Measurements from ENCODE around the gene CHRM5.

CHRM5 gene

DNA sequence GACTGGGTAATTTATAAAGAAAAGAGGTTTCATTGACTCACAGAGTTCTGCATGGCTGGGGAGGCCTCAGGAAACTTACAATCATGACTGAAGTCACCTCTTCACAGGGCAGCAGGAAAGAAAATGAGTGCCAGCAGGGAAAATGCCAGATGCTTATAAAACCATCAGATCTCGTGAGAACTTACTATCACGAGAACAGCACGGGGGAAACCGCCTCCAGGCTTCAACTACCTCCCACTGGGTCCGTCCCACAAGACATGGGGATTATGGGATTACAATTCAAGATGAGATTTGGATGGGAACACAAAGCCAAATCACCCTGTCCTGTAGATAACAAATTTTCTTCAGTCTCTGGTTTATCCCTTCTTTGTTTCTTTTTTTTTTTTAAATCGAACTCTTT lies 101.7 kb downstream of the CHRM5 start:
- no peak for ATAC-seq
- TF ChIP-seq ISL1 (CRISPR knock-in tag; IDR thresholded peaks at IDR 0.05) (no peak), RARB (CRISPR knock-in tag; IDR thresholded peaks at IDR 0.05) (no peak)

DNA sequence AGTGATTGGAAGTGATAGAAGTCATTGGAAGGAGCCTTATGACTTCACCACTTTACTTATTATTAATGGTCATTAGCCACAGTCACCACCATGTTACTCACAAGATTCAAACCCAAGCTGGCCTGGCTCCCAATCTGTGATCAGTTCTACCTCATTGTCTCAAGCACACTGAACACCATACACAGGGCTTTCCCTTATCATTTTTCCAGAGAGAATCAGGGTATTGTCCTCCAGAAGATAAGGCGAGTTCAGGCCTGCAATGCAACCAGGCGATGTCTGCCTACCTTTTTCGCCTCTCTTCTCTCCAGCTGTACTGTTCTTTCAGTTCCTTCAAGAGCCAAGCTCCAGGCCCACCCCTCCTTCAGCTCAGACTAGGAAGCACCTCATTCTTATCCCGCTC lies 108.5 kb downstream of the CHRM5 start:
- ATAC-seq: no peak
- no peak for TF ChIP-seq RARB (CRISPR knock-in tag; IDR thresholded peaks at IDR 0.05)
- TF ChIP-seq, protein P1, sequence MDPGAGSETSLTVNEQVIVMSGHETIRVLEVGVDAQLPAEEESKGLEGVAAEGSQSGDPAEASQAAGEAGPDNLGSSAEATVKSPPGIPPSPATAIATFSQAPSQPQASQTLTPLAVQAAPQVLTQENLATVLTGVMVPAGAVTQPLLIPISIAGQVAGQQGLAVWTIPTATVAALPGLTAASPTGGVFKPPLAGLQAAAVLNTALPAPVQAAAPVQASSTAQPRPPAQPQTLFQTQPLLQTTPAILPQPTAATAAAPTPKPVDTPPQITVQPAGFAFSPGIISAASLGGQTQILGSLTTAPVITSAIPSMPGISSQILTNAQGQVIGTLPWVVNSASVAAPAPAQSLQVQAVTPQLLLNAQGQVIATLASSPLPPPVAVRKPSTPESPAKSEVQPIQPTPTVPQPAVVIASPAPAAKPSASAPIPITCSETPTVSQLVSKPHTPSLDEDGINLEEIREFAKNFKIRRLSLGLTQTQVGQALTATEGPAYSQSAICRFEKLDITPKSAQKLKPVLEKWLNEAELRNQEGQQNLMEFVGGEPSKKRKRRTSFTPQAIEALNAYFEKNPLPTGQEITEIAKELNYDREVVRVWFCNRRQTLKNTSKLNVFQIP (CRISPR knock-in tag; IDR thresholded peaks at IDR 0.05; ENCODE audit: borderline replicate concordance, low read depth): no peak
- TF ChIP-seq BACH2 (CRISPR knock-in tag; IDR thresholded peaks at IDR 0.05; ENCODE audit: borderline replicate concordance): no peak
- no peak for TF ChIP-seq ZNF565 (CRISPR knock-in tag; conservative IDR thresholded peaks at IDR 0.05; ENCODE audit: low read depth)
- TF ChIP-seq, protein P2, sequence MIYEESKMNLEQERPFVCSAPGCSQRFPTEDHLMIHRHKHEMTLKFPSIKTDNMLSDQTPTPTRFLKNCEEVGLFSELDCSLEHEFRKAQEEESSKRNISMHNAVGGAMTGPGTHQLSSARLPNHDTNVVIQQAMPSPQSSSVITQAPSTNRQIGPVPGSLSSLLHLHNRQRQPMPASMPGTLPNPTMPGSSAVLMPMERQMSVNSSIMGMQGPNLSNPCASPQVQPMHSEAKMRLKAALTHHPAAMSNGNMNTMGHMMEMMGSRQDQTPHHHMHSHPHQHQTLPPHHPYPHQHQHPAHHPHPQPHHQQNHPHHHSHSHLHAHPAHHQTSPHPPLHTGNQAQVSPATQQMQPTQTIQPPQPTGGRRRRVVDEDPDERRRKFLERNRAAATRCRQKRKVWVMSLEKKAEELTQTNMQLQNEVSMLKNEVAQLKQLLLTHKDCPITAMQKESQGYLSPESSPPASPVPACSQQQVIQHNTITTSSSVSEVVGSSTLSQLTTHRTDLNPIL (CRISPR knock-in tag; IDR thresholded peaks at IDR 0.05; ENCODE audit: low read depth): no peak
- TF ChIP-seq ZFP3 (CRISPR knock-in tag; IDR thresholded peaks at IDR 0.05): no peak
- no peak for TF ChIP-seq ISL1 (CRISPR knock-in tag; IDR thresholded peaks at IDR 0.05)
- no peak for TF ChIP-seq GLIS3 (CRISPR knock-in tag; IDR thresholded peaks at IDR 0.05)
- TF ChIP-seq ZNF8 (CRISPR knock-in tag; IDR thresholded peaks at IDR 0.05): no peak
- TF ChIP-seq ZNF70 (CRISPR knock-in tag; IDR thresholded peaks at IDR 0.05): no peak
- TF ChIP-seq ESRRG (CRISPR knock-in tag; IDR thresholded peaks at IDR 0.05): no peak
- no peak for TF ChIP-seq TOX (CRISPR knock-in tag; IDR thresholded peaks at IDR 0.05; ENCODE audit: borderline replicate concordance)
- no peak for TF ChIP-seq OSR1 (CRISPR knock-in tag; IDR thresholded peaks at IDR 0.05)

DNA sequence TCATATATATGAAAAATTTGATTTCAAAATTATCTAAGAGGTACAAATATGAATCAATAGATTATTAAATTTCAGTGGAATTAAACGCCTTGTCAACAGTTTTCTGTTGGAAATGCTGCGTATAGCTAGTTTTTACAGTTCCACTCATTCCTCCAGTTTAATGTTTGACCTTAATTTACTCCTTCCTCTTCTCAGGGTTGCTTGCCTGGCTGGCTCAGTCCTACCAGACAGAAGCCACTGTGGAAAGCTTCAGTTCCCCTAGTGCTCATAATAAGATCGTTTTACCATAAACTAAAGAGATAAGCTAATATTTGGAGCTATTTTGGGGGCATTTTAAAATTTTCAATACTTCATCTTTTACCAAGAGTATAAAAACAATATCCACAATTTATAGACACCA lies 110.6 kb downstream of the CHRM5 start:
- no peak for ATAC-seq
- TF ChIP-seq ESRRG (CRISPR knock-in tag; IDR thresholded peaks at IDR 0.05): no peak
- no peak for TF ChIP-seq ZNF8 (CRISPR knock-in tag; IDR thresholded peaks at IDR 0.05)
- no peak for TF ChIP-seq OSR1 (CRISPR knock-in tag; IDR thresholded peaks at IDR 0.05)
- TF ChIP-seq ZFP3 (CRISPR knock-in tag; IDR thresholded peaks at IDR 0.05): no peak
- no peak for TF ChIP-seq SNAI2 (CRISPR knock-in tag; IDR thresholded peaks at IDR 0.05)
- TF ChIP-seq BACH2 (CRISPR knock-in tag; IDR thresholded peaks at IDR 0.05; ENCODE audit: borderline replicate concordance): no peak
- no peak for TF ChIP-seq ARNTL (CRISPR knock-in tag; IDR thresholded peaks at IDR 0.05; ENCODE audit: borderline replicate concordance, low read depth)
- TF ChIP-seq TOX (CRISPR knock-in tag; IDR thresholded peaks at IDR 0.05; ENCODE audit: borderline replicate concordance): no peak
- no peak for TF ChIP-seq ZC3H10 (CRISPR knock-in tag; IDR thresholded peaks at IDR 0.05)
- no peak for TF ChIP-seq ZNF70 (CRISPR knock-in tag; IDR thresholded peaks at IDR 0.05)
- TF ChIP-seq, protein P3, sequence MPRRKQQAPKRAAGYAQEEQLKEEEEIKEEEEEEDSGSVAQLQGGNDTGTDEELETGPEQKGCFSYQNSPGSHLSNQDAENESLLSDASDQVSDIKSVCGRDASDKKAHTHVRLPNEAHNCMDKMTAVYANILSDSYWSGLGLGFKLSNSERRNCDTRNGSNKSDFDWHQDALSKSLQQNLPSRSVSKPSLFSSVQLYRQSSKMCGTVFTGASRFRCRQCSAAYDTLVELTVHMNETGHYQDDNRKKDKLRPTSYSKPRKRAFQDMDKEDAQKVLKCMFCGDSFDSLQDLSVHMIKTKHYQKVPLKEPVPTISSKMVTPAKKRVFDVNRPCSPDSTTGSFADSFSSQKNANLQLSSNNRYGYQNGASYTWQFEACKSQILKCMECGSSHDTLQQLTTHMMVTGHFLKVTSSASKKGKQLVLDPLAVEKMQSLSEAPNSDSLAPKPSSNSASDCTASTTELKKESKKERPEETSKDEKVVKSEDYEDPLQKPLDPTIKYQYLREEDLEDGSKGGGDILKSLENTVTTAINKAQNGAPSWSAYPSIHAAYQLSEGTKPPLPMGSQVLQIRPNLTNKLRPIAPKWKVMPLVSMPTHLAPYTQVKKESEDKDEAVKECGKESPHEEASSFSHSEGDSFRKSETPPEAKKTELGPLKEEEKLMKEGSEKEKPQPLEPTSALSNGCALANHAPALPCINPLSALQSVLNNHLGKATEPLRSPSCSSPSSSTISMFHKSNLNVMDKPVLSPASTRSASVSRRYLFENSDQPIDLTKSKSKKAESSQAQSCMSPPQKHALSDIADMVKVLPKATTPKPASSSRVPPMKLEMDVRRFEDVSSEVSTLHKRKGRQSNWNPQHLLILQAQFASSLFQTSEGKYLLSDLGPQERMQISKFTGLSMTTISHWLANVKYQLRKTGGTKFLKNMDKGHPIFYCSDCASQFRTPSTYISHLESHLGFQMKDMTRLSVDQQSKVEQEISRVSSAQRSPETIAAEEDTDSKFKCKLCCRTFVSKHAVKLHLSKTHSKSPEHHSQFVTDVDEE (CRISPR knock-in tag; IDR thresholded peaks at IDR 0.05): no peak

DNA sequence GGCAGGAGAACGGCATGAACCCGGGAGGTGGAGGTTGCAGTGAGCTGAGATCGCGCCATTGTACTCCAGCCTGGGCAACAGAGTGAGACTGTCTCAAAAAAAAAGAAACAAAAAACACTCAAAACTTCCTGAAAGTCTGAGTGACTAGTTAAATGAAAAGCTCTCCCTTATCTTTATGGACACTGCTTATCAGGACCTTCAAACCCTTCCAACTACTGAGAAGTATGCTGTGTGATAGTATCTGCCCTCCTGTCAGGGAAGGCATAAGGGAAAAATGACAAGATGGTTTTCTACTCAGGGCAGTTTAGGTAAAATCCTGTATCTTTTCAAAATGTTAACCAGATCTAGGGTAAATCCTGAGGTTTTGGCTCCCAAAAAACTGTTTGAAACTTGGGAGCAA lies 111.6 kb downstream of the CHRM5 start:
- no peak for TF ChIP-seq OSR1 (CRISPR knock-in tag; IDR thresholded peaks at IDR 0.05)
- TF ChIP-seq RARB (CRISPR knock-in tag; IDR thresholded peaks at IDR 0.05): no peak
- no peak for TF ChIP-seq ARNTL (CRISPR knock-in tag; IDR thresholded peaks at IDR 0.05; ENCODE audit: borderline replicate concordance, low read depth)
- TF ChIP-seq ZFP3 (CRISPR knock-in tag; IDR thresholded peaks at IDR 0.05): no peak
- TF ChIP-seq, protein P2 (CRISPR knock-in tag; IDR thresholded peaks at IDR 0.05; ENCODE audit: low read depth): no peak
- no peak for TF ChIP-seq ZC3H10 (CRISPR knock-in tag; IDR thresholded peaks at IDR 0.05)
- TF ChIP-seq ZNF70 (CRISPR knock-in tag; IDR thresholded peaks at IDR 0.05): no peak
- no peak for TF ChIP-seq TOX (CRISPR knock-in tag; IDR thresholded peaks at IDR 0.05; ENCODE audit: borderline replicate concordance)
- no peak for TF ChIP-seq PPARA (CRISPR knock-in tag; IDR thresholded peaks at IDR 0.05; ENCODE audit: borderline replicate concordance)
- ATAC-seq: no peak

DNA sequence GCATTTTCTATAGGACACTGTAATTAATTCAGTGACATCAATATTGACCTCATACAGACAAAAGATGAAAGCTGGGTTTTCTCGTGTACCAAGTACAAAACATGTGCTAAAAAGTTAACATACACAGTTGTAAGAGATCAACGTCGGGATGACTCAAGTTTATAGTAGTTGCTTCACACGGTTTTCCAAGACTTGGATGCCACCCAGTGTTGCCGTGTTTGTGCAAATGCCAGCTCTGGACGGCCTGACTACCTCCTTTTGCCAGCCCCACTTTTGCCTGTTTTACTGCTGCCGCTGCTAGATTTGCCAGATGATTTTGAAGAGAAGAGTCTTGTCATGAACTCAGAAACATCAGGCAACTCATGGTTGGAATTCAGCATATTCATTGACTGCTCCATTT lies 115.8 kb downstream of the CHRM5 start:
- no peak for ATAC-seq
- TF ChIP-seq PPARA (CRISPR knock-in tag; IDR thresholded peaks at IDR 0.05; ENCODE audit: borderline replicate concordance): no peak
- TF ChIP-seq OSR1 (CRISPR knock-in tag; IDR thresholded peaks at IDR 0.05): no peak
- no peak for TF ChIP-seq ESRRG (CRISPR knock-in tag; IDR thresholded peaks at IDR 0.05)
- no peak for TF ChIP-seq ZFP30 (CRISPR knock-in tag; IDR thresholded peaks at IDR 0.05)
- TF ChIP-seq BACH2 (CRISPR knock-in tag; IDR thresholded peaks at IDR 0.05; ENCODE audit: borderline replicate concordance): no peak
- TF ChIP-seq, protein P3 (CRISPR knock-in tag; IDR thresholded peaks at IDR 0.05): no peak
- TF ChIP-seq ARNTL (CRISPR knock-in tag; IDR thresholded peaks at IDR 0.05; ENCODE audit: borderline replicate concordance, low read depth): no peak
- TF ChIP-seq, protein P4, sequence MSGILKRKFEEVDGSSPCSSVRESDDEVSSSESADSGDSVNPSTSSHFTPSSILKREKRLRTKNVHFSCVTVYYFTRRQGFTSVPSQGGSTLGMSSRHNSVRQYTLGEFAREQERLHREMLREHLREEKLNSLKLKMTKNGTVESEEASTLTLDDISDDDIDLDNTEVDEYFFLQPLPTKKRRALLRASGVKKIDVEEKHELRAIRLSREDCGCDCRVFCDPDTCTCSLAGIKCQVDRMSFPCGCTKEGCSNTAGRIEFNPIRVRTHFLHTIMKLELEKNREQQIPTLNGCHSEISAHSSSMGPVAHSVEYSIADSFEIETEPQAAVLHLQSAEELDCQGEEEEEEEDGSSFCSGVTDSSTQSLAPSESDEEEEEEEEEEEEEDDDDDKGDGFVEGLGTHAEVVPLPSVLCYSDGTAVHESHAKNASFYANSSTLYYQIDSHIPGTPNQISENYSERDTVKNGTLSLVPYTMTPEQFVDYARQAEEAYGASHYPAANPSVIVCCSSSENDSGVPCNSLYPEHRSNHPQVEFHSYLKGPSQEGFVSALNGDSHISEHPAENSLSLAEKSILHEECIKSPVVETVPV (CRISPR knock-in tag; IDR thresholded peaks at IDR 0.05): no peak
- no peak for TF ChIP-seq ISL1 (CRISPR knock-in tag; IDR thresholded peaks at IDR 0.05)

All from SK-N-SH treated with all-trans-retinoic acid at 6 μM for 48 hours (cell line).